Loucy (cell line): ENCODE results near the gene REV1.

Experiments used
- CTCF ChIP-seq: fragments of 200-600 bp; sonication (generic); conservative IDR thresholded peaks from 2 replicates; pipeline ENCODE4 v1.5.1; 2014; ENCODE audit warnings: mild to moderate bottlenecking, antibody characterized with exemption, low read length
- EZH2phosphoT487 ChIP-seq: fragments of 200-600 bp; IDR thresholded peaks from 2 replicates; pipeline ENCODE4 v1.6.1; 2018; ENCODE audit warnings: antibody characterized with exemption, mild to moderate bottlenecking, moderate library complexity, borderline replicate concordance

- TF ChIP-seq CTCF (no peak), EZH2phosphoT487 (no peak)
Observed at GRCh38 chr2:99468155-99468554, 21.7 kb downstream of the REV1 start.
